Sciatic nerve (tissue), 2 donors: Measurements from ENCODE around the gene C4B. TPM values are rescaled to one million over a fixed set of nuclear protein-coding genes. Genes with fewer than 3 reads are reported as not detected.
"Not testable (repeated sequence)": the region's sequence is repeated elsewhere in the genome, so short reads cannot be mapped to it uniquely, and the experiment has no call there.

Experiments used
- ATAC-seq: fragments of 200-7000 bp; cut with Tn5 transposase; one replicate; pipeline ENCODE4 v1.9.1; 2020; ENCODE audit warnings: mild to moderate bottlenecking, moderate library complexity
- DNase-seq: peaks from one replicate; pipeline ENCODE4 v3.0.0-alpha.2; 2020; ENCODE audit warnings: low spot score
- intact Hi-C: fragments of 100-400 bp; cut with DNase I; formaldehyde crosslinking; loops from one replicate; pipeline ENCODE4 v1.14.2; 2022
- total RNA-seq: library from RNA; stranded (reverse); fragmentation: NEBNext Ultra II Directional; extraction: Animal tissue kit (Norgen Biotek cat#: 25700); gene quantifications from one replicate; pipeline ENCODE4 v1.2.1, GENCODE V29; 2021
- donor health status: DM: no; HTN: no; CAD: no.
- donor health status: DM: no; HTN: no; CAD: no.

The C4B gene
- total RNA-seq, 1 donor from 2014 or later: 392 TPM

DNA sequence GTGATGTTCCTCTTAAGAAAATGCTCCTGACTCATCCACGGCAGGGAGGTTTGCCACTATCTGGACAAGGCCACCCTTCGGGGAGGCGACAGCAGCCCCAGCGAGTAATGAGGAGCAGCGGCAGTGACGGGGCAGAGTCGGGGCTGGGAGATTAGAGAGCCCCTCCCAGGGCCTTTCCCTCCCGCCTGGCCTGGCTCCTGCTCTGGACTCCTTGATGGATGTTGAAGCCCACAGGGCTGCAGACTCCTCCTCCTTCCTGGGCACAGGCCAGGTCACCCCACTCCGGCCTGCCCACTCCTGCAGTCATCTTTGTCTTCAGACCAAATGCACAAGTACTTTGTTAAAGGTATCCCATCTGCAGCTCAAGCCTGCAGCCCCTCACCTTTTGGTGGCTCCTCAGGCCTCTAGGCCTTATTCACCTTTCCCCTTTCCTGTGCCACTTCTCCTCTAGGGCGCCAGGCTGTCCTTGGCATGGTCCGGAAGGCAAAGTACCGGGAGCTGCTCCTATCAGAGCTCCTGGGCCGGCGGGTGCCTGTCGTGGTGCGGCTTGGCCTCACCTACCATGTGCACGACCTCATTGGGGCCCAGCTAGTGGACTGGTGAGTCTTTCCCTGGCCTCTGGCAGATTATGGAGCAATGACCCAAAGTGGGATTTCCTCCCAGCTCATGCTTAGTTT is 1.5 kb upstream of the C4B start:
- ATAC-seq (peak; percentile 24), DNase-seq (peak; percentile 66)
- intact Hi-C loops: not testable (repeated sequence)

DNA sequence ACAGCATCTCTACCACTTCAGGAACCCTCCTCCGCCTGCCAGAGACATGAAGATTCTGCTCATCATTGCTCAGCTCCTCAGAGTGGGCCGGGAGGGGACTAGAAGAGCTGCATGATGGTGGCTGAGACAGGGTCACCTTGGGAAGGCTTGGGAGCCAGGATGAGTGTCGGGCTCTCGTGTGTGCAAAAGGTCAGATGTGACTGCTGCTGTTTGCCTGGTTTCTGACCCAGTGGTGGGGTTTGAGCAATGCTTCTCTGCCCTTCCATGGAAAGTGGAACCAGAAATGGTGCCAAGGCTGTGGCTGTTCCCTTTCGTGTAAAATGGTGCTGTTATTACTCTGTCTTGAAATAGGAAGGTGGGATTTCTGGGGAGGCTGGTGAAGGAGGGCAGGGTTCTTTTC is 857 bp upstream of the C4B start:
- intact Hi-C loops, ATAC-seq, DNase-seq: not testable (repeated sequence)

DNA sequence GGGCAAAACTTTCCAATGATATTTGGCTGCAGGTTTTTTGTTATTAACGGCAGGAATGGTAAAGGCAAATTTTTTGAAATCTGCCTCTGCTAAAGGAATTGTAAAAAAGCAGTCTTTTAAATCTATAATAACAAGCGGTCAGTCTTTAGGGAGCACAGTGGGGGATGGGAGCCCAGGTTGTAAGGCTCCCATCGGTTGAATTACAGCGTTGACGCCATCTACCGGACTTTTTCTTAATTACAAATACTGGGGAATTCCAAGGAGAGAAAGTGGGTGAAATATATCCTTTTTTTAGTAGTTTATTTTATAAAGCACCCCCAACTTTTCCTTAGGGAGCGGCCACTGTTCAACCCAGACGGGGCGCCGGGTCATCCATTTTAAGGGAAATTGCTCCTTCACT is 7.5 kb downstream of the C4B start:
- ATAC-seq, intact Hi-C loops, DNase-seq: not testable (repeated sequence)

DNA sequence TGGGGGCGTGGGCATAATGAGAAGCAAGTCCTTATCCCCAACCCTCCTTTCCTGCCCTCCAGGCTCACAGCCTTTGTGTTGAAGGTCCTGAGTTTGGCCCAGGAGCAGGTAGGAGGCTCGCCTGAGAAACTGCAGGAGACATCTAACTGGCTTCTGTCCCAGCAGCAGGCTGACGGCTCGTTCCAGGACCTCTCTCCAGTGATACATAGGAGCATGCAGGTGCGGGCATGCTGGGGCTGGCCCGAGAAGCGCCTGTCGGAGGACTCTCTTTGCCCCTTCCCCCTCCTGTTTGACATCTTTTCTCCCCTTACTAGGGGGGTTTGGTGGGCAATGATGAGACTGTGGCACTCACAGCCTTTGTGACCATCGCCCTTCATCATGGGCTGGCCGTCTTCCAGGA is 14.0 kb downstream of the C4B start:
- ATAC-seq, DNase-seq, intact Hi-C loops: not testable (repeated sequence)

DNA sequence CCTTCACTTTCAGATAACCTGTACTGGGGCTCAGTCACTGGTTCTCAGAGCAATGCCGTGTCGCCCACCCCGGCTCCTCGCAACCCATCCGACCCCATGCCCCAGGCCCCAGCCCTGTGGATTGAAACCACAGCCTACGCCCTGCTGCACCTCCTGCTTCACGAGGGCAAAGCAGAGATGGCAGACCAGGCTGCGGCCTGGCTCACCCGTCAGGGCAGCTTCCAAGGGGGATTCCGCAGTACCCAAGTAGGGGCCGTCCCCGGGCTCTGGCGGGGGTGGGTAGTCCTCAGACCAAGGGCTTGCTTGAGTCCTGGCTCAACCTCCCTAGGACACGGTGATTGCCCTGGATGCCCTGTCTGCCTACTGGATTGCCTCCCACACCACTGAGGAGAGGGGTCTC is 15.0 kb downstream of the C4B start:
- intact Hi-C loops, DNase-seq, ATAC-seq: not testable (repeated sequence)

DNA sequence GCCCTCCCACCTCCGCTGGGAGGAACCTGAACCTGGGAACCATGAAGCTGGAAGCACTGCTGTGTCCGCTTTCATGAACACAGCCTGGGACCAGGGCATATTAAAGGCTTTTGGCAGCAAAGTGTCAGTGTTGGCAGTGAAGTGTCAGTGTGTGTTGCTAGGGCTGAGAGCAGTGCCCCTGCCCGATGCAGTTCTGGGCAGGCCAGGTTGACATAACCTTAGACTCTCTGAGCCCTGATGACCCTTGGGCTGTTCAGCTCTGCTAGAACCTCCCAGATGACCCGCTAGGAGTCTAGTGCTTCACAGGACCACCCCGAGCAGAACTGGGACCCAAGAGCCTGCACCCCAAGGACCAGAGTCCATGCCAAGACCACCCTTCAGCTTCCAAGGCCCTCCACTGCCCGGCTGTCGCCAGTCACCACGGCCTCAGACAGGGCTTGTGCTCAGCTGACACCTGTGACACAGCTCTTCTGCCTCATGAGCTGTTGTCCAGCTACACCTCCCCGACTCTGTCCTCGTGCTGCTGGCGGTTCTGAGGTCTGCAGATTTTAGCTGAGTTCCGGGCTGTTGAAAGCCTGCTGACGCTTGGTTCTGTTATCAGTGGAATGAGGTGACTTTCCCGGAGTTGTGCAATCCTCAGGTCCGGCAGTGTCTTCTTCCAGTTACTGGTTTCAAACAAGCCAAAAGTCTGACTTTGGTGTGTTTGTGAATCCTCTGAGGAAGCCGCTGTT is 20.9 kb downstream of the C4B start:
- intact Hi-C loops, DNase-seq: not testable (repeated sequence)
- peak; percentile 53 for ATAC-seq

DNA sequence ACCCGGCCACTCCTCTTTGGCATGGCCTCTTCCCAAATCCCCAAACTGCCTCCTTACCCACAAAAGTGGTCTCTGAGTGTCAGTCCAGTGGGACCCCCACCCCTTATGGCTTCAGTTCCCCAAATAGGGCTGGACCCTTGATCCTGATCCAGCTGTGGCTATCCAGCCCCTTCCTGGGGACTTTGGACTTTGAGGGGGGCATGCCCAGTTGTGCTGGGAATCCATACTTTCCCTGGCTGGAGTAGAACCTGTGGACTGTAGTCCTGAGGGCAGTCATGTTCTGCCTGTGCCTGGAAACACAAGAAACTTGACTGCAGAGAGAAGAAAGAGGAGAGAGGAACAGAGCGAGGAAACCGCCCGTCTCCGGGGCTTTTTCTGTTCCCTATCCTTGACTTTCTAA is 22.5 kb downstream of the C4B start:
- ATAC-seq, intact Hi-C loops, DNase-seq: not testable (repeated sequence)

DNA sequence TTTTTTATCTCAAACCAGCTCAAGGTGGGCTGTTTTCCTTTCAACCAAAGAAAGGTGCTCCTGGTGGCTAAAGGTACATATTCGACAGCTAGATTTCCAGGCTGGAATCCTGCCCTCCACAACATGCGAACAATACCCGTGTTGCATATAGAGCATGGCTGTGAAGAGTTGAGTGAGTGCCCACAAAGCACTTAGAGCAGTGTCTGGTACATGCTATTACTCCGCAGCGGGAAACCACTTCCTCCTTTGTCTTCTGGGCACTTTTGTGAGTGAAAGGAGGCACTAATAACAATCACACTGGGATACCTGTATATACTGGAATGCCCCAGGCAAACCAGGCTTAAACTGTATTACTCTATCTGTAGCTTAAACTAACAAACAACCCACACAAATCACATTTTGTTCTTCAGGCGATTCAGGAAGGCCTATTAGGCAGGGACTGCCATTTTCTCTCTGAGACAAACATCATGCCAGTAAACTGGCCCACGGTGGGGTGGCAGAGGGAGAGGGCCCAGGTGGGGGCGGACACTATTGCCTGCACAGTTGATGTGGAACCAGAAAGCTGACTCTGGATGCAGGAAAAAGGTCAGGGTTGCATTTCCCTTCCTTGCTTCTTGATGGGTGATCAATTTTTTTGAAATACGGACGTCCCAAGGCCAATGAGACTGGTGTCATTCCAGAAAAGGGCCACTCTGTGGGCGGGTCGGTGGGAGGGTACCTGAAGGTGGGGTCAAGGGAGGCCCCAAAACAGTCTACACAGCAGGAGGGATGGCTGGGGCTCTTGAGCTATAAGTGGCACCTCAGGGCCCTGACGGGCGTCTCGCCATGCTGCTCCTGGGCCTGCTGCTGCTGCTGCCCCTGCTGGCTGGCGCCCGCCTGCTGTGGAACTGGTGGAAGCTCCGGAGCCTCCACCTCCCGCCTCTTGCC is 23.3 kb downstream of the C4B start, which contains the start of gene CYP21A2:
CYP21A2 (plus strand) TSS at position 818 of the 927 bp plus-strand sequence; CDS start at position 826, 8 bp downstream.
- DNase-seq, ATAC-seq, intact Hi-C loops: not testable (repeated sequence)

DNA sequence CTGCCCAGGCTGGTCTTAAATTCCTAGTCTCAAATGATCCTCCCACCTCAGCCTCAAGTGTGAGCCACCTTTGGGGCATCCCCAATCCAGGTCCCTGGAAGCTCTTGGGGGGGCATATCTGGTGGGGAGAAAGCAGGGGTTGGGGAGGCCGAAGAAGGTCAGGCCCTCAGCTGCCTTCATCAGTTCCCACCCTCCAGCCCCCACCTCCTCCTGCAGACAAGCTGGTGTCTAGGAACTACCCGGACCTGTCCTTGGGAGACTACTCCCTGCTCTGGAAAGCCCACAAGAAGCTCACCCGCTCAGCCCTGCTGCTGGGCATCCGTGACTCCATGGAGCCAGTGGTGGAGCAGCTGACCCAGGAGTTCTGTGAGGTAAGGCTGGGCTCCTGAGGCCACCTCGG is 24.3 kb downstream of the C4B start:
- ATAC-seq, DNase-seq, intact Hi-C loops: not testable (repeated sequence)

DNA sequence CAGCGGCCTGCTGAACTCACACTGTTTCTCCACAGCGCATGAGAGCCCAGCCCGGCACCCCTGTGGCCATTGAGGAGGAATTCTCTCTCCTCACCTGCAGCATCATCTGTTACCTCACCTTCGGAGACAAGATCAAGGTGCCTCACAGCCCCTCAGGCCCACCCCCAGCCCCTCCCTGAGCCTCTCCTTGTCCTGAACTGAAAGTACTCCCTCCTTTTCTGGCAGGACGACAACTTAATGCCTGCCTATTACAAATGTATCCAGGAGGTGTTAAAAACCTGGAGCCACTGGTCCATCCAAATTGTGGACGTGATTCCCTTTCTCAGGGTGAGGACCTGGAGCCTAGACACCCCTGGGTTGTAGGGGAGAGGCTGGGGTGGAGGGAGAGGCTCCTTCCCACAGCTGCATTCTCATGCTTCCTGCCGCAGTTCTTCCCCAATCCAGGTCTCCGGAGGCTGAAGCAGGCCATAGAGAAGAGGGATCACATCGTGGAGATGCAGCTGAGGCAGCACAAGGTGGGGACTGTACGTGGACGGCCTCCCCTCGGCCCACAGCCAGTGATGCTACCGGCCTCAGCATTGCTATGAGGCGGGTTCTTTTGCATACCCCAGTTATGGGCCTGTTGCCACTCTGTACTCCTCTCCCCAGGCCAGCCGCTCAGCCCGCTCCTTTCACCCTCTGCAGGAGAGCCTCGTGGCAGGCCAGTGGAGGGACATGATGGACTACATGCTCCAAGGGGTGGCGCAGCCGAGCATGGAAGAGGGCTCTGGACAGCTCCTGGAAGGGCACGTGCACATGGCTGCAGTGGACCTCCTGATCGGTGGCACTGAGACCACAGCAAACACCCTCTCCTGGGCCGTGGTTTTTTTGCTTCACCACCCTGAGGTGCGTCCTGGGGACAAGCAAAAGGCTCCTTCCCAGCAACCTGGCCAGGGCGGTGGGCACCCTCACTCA is 25.0 kb downstream of the C4B start:
- intact Hi-C loops, DNase-seq: not testable (repeated sequence)
- peak; percentile 4 for ATAC-seq

DNA sequence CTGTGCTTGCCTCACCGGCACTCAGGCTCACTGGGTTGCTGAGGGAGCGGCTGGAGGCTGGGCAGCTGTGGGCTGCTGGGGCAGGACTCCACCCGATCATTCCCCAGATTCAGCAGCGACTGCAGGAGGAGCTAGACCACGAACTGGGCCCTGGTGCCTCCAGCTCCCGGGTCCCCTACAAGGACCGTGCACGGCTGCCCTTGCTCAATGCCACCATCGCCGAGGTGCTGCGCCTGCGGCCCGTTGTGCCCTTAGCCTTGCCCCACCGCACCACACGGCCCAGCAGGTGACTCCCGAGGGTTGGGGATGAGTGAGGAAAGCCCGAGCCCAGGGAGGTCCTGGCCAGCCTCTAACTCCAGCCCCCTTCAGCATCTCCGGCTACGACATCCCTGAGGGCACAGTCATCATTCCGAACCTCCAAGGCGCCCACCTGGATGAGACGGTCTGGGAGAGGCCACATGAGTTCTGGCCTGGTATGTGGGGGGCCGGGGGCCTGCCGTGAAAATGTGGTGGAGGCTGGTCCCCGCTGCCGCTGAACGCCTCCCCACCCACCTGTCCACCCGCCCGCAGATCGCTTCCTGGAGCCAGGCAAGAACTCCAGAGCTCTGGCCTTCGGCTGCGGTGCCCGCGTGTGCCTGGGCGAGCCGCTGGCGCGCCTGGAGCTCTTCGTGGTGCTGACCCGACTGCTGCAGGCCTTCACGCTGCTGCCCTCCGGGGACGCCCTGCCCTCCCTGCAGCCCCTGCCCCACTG is 25.9 kb downstream of the C4B start:
- DNase-seq, intact Hi-C loops: not testable (repeated sequence)
- peak; percentile 28 for ATAC-seq

DNA sequence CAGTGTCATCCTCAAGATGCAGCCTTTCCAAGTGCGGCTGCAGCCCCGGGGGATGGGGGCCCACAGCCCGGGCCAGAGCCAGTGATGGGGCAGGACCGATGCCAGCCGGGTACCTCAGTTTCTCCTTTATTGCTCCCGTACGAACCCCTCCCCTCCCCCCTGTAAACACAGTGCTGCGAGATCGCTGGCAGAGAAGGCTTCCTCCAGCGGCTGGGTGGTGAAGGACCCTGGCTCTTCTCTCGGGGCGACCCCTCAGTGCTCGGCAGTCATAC is 26.4 kb downstream of the C4B start:
- ATAC-seq, DNase-seq, intact Hi-C loops: not testable (repeated sequence)

DNA sequence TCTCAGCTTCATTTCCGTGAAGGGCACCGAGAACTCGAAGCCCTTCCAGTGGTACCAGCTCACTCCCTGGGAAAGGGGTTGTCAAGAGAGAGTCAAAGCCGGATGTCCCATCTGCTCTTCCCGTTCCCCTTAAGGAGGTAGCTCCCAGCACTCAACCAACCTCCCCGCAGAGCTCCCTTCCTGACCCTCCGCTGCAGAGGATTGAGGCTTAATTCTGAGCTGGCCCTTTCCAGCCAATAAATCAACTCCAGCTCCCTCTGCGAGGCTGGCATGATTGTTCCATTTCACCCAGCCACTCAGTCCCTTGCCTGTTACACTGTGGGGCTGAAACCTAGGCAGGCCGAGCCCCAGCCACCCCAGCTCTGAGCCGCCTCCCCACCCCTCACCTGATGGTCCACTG is 26.8 kb downstream of the C4B start:
- ATAC-seq, intact Hi-C loops, DNase-seq: not testable (repeated sequence)

DNA sequence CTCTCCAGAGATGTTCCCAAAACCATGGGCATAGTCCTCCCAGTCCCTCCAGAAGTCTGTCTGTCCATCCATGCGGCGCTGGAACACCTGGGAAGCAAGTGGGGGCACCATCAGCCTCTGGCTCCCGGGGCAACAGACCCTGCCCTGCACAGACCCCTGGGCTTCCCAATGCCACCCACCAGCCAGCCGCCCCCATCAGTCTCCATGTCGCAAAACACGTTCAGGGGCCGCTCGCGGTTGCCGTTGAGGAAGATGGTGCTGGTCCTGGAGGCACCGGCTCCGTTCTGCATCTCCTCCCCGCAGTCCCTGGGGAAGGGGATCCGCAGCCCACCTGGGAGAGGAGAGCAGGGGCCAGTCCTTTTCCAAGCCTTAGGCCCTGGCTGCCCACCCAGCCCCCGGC is 27.7 kb downstream of the C4B start:
- ATAC-seq, intact Hi-C loops, DNase-seq: not testable (repeated sequence)

DNA sequence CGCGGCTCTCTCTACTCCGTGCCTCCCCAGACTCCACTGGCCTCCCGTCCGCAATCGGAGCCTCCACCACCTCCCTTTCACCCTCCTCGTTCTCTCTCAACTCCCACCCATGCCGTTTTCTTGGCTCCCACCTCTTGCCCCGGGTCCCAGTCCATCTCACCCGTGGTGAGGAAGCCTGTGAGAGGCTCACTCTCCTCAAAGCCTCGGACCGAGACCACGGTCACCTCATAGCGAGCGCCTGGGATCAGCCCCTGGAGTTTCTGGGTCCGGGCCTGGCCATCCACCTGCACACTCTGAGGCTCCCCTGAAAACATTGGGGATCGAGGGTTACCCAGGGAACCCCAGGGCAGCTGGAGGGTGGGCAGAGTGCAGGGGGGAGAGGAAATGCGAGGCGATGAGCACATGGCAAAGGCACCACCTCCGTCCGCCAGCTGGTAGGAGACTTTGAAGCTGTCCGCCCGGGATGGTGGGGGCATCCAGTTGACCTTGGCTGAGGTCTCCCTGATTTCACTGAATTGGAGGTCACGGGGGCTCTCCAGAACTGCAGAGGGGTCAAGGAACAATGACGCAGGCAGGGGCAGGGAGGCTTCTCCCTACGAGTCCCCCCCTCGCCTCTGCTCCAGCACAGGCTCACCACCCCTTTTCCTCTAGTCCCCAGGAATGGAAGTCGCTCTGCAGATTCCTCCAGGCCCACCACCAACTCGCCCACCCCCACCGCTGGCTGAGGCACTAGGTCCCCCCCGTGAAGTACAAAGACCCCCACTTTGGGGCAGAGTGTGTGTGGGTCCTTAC is 29.2 kb downstream of the C4B start:
- intact Hi-C loops, DNase-seq: not testable (repeated sequence)

DNA sequence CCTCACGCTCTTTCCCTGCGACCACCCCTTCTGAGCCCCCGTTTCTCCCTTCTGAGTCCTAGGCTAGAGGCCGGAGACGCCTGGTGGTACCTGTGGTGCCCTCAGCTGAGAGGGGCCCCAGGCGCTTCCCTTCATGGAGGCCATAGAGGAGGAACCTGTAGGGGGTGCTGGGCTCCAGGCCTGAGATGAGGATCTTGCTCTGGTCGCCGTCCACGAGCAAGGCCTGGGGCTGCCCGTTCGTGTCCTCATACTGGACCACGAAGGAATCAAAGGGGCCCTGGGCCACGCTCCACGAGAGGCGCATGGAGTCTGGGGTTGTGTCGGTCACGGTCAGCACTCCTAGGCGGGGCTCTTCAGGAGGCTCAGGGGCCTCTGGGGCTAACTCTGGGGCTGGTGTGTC is 30.3 kb downstream of the C4B start:
- ATAC-seq, intact Hi-C loops, DNase-seq: not testable (repeated sequence)

More for the DNA sequence above, 29.2 kb downstream of the C4B start:
- not testable (repeated sequence) for ATAC-seq
